Neural crest cell (in vitro differentiated cells): ENCODE data around the gene GNAL. TPM values are rescaled to one million over a fixed set of nuclear protein-coding genes. Genes with fewer than 3 reads are reported as not detected.

Source experiments
- DNase-seq: peaks from one replicate; pipeline ENCODE4 v3.0.0; 2021; ENCODE audit warnings: low read depth, mixed read lengths, low spot score
- H3K27ac Mint-ChIP-seq: one replicate; pipeline ENCODE4 v1.8.0; 2021; ENCODE audit warnings: mild to moderate bottlenecking, mixed read lengths; ENCODE audit not compliant: unreplicated experiment
- H3K27me3 Mint-ChIP-seq: 2 replicates; pipeline ENCODE4 v1.8.0; 2021; ENCODE audit warnings: low read depth, mild to moderate bottlenecking, mixed read lengths
- H3K36me3 Mint-ChIP-seq: 2 replicates; pipeline ENCODE4 v1.8.0; 2021; ENCODE audit warnings: low read depth, mild to moderate bottlenecking, mixed read lengths
- H3K4me1 Mint-ChIP-seq: 2 replicates; pipeline ENCODE4 v1.8.0; 2021; ENCODE audit warnings: mixed read lengths
- H3K4me3 Mint-ChIP-seq: one replicate; pipeline ENCODE4 v1.8.0; 2021; ENCODE audit warnings: mild to moderate bottlenecking, mixed read lengths
- H3K9me3 Mint-ChIP-seq: 2 replicates; pipeline ENCODE4 v1.8.0; 2021; ENCODE audit warnings: mixed read lengths
- total RNA-seq: library from RNA; stranded (reverse); gene quantifications from 2 replicates; pipeline ENCODE4 v1.2.1, GENCODE V29; 2021
- TF ChIP-seq, protein P1 (sequence below): fragments of 200-600 bp; sonication (generic); conservative IDR thresholded peaks from 2 replicates; pipeline ENCODE4 v1.5.0; 2021; ENCODE audit warnings: antibody characterized with exemption, mild to moderate bottlenecking

Gene GNAL
- total RNA-seq, 1 donor from 2014 or later, result 20.4 TPM

GRCh38 chr18:11885278-11885947 lies 196.3 kb downstream of the GNAL start:
- no peak for DNase-seq
- Mint-ChIP-seq H3K27ac (no peak overlapping the region), H3K9me3 (no peaks in the 10 kb centered on the region), H3K27me3 (no peaks in the 10 kb centered on the region), H3K36me3 (peaks cover 2% of the 10 kb centered on the region), H3K4me3 (no peak overlapping the region), H3K4me1 (no peaks in the 10 kb centered on the region)
- TF ChIP-seq, protein P1, sequence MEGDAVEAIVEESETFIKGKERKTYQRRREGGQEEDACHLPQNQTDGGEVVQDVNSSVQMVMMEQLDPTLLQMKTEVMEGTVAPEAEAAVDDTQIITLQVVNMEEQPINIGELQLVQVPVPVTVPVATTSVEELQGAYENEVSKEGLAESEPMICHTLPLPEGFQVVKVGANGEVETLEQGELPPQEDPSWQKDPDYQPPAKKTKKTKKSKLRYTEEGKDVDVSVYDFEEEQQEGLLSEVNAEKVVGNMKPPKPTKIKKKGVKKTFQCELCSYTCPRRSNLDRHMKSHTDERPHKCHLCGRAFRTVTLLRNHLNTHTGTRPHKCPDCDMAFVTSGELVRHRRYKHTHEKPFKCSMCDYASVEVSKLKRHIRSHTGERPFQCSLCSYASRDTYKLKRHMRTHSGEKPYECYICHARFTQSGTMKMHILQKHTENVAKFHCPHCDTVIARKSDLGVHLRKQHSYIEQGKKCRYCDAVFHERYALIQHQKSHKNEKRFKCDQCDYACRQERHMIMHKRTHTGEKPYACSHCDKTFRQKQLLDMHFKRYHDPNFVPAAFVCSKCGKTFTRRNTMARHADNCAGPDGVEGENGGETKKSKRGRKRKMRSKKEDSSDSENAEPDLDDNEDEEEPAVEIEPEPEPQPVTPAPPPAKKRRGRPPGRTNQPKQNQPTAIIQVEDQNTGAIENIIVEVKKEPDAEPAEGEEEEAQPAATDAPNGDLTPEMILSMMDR, result no peak

- H3K4me3 Mint-ChIP-seq, result no peak overlapping the region
- no peak overlapping the region for H3K27ac Mint-ChIP-seq
- H3K27me3 Mint-ChIP-seq, result no peaks in the 10 kb centered on the region
- H3K36me3 Mint-ChIP-seq, result no peaks in the 10 kb centered on the region
- no peaks in the 10 kb centered on the region for H3K4me1 Mint-ChIP-seq
- DNase-seq, result no peak
- no peaks in the 10 kb centered on the region for H3K9me3 Mint-ChIP-seq
- TF ChIP-seq, protein P1, result no peak
These were observed 197.6 kb downstream of the GNAL start for GRCh38 chr18:11886577-11887110.

- Mint-ChIP-seq H3K4me1 (no peaks in the 10 kb centered on the region), H3K27me3 (no peaks in the 10 kb centered on the region), H3K36me3 (no peaks in the 10 kb centered on the region), H3K27ac (no peak overlapping the region), H3K4me3 (no peak overlapping the region), H3K9me3 (no peaks in the 10 kb centered on the region)
- TF ChIP-seq, protein P1, result no peak
- DNase-seq, result no peak
These were observed 198.5 kb downstream of the GNAL start for GRCh38 chr18:11887328-11888128.

DNA sequence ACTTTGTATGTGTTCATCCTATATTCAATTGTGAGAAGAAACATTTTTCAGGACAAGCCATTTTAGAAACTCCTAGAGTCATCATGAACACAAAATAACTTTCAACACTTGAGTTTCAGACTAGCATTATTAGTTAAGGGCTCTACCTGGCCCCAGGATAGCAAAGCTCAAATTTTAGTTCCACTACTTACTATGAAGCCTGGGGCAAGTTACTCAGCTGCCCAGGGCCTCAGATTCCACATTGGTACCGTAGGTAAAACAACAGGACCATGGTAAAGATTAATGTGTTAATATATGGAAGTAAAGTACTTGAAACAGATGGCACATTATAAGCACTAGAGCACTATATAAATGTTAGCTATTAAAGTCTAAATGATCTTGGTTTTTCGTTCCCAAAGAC lies 199.7 kb downstream of the GNAL start:
- Mint-ChIP-seq H3K27ac (no peak overlapping the region), H3K4me3 (no peak overlapping the region), H3K27me3 (no peaks in the 10 kb centered on the region), H3K4me1 (no peaks in the 10 kb centered on the region), H3K36me3 (no peaks in the 10 kb centered on the region), H3K9me3 (no peaks in the 10 kb centered on the region)
- TF ChIP-seq, protein P1, result no peak
- no peak for DNase-seq

DNA sequence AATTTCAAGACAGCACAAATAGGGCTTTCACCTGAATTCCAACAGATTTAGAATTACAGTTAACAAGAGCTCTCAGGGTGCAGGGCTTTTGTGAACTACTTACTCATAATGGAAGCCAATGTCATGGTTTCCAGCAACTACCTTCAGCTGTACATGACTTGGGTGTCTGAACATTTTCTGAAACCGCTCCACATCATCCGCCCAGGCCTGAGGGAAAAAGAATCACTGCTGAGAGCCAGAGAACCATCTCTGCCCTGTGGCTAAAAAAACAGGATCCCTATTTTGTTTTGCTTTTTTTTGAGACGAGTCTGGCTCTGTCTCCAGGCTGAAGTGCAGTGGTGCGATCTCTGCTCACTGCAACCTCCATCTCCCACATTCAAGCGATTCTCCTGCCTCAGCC lies 200.2 kb downstream of the GNAL start:
- TF ChIP-seq, protein P1, result no peak
- Mint-ChIP-seq H3K4me1 (no peaks in the 10 kb centered on the region), H3K27me3 (no peaks in the 10 kb centered on the region), H3K4me3 (no peak overlapping the region), H3K36me3 (no peaks in the 10 kb centered on the region), H3K27ac (no peak overlapping the region), H3K9me3 (no peaks in the 10 kb centered on the region)
- no peak for DNase-seq
